NOMO-1 treated with dmso at 0.1 percent for 144 hours (cell line): Measurements from ENCODE around the gene FURIN.
"Not testable (repeated sequence)": the region's sequence is repeated elsewhere in the genome, so short reads cannot be mapped to it uniquely, and the experiment has no call there.

ENCODE experiments used
- DNase-seq: peaks from one replicate; lab custom pipeline; 2025; ENCODE audit not compliant: unreplicated experiment; lab: John Stamatoyannopoulos, UW

The FURIN gene

GRCh38 chr15:90914305-90915080, 46.1 kb downstream of the FURIN start:
- DNase-seq, result peak; percentile 54

GRCh38 chr15:90915216-90915807, 46.9 kb downstream of the FURIN start:
- no peak for DNase-seq

GRCh38 chr15:90915808-90916440, 47.5 kb downstream of the FURIN start:
- DNase-seq, result peak; percentile 80

GRCh38 chr15:90916461-90916860, 48.1 kb downstream of the FURIN start:
- DNase-seq, result no peak

GRCh38 chr15:90917569-90917968, 49.2 kb downstream of the FURIN start:
- DNase-seq, result no peak

GRCh38 chr15:90918034-90918788, 49.8 kb downstream of the FURIN start:
- DNase-seq, result no peak

GRCh38 chr15:90918835-90919234, 50.4 kb downstream of the FURIN start:
- no peak for DNase-seq

GRCh38 chr15:90921887-90922286, 53.5 kb downstream of the FURIN start:
- DNase-seq, result no peak

- DNase-seq, result not testable (repeated sequence)
Measured at GRCh38 chr15:90922712-90923322, 54.4 kb downstream of the FURIN start.

- no peak for DNase-seq
Measured at GRCh38 chr15:90924375-90924774, 56.0 kb downstream of the FURIN start.

- not testable (repeated sequence) for DNase-seq
Measured at GRCh38 chr15:90926766-90927165, 58.4 kb downstream of the FURIN start.

- DNase-seq, result not testable (repeated sequence)
Measured at GRCh38 chr15:90928106-90928505, 59.7 kb downstream of the FURIN start.

- no peak for DNase-seq
Measured at GRCh38 chr15:90929246-90930019, 61.0 kb downstream of the FURIN start.

GRCh38 chr15:90930861-90931574, 62.6 kb downstream of the FURIN start:
- no peak for DNase-seq

GRCh38 chr15:90931575-90931827, 63.1 kb downstream of the FURIN start:
- DNase-seq, result no peak

GRCh38 chr15:90931828-90932659, 63.7 kb downstream of the FURIN start, which contains the start of gene HDDC3:
Gene HDDC3 (minus strand): TSS chr15:90932549. CDS start chr15:90932540, 9 bp downstream.
- DNase-seq, result peak; percentile 86

GRCh38 chr15:90932660-90932991, 64.2 kb downstream of the FURIN start:
- DNase-seq, result no peak
